Measurements from ENCODE around the gene IER2.

DNA sequence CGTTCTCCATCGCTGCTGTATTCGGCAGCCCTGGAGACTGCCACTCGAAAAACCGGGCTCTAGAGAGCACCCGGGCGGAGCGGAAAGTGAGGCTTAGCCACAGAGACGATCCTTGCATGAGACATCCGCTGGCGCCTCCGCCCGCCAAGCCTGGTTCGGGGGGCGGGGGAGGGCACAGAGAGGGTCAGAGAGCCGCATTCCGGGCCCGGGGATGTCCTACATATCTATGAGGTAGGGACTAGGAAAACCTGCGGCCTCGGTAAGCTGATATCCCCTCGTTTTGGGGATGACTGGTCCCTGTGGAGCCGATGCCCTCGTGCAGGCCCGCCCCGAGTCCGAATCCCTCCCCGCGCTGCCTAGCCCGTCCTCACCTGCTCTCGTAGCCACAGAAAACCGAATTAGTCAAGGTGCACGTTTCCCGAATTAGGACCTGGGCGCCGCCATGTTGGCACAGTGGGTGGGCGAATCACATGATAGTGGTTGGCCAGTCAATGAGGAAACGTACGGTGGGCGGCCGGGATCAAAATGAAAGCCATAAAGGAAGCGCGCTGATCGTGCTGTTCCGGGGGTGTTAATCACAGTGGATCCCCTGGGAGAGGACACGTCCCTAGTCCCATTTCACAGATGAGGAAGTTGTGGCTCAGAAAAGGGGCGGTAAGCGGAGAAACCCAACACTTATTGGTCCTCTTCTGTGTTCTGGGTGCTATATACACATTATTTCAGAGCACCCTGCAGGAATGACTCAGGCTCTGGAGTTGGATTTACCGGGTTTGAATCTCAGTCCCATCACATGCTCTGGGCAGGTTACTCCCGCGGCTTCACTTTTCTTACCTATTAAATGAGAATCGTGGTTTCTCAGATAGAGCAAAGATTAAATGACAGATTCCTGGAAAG is 33.7 kb upstream of the IER2 start, which contains the start of gene TRMT1:
- TF ChIP-seq, protein P1, sequence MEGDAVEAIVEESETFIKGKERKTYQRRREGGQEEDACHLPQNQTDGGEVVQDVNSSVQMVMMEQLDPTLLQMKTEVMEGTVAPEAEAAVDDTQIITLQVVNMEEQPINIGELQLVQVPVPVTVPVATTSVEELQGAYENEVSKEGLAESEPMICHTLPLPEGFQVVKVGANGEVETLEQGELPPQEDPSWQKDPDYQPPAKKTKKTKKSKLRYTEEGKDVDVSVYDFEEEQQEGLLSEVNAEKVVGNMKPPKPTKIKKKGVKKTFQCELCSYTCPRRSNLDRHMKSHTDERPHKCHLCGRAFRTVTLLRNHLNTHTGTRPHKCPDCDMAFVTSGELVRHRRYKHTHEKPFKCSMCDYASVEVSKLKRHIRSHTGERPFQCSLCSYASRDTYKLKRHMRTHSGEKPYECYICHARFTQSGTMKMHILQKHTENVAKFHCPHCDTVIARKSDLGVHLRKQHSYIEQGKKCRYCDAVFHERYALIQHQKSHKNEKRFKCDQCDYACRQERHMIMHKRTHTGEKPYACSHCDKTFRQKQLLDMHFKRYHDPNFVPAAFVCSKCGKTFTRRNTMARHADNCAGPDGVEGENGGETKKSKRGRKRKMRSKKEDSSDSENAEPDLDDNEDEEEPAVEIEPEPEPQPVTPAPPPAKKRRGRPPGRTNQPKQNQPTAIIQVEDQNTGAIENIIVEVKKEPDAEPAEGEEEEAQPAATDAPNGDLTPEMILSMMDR (IDR thresholded peaks at IDR 0.05): peak in 1 of 6 experiments; percentile 1
- peak in 1 of 2 donors; percentile 31 for TF ChIP-seq POLR2A (IDR thresholded peaks at IDR 0.05)
